ENCODE measurements around the gene DGKH.

DGKH gene

GRCh38 chr13:42228527-42228926 lies 180.1 kb downstream of the DGKH start:
- DNase-seq (ENCODE audit: low read depth, low spot score), result no peak

- DNase-seq (ENCODE audit: low read depth, low spot score), result no peak
Measured at GRCh38 chr13:42229287-42229686, 180.8 kb downstream of the DGKH start.

DNA sequence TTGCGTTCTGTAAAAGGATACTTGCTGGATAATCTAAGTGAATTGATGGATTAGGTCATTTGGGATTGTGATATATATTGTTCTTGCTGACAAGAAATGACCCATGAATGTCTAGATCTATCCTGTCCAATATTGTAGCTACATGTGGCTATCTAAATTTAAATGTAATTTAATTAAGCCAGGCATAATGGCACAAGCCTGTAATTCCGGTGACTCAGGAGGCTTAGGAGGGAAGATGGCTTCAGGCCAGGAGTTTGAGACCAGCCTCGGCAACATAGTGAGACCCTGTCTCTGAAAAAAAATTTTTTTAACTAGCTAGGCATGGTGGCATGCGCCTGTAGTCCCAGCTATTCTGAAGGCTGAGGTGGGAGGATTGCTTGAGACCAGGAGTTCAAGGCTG lies 184.2 kb downstream of the DGKH start:
- DNase-seq (ENCODE audit: low read depth, low spot score), result no peak

DNA sequence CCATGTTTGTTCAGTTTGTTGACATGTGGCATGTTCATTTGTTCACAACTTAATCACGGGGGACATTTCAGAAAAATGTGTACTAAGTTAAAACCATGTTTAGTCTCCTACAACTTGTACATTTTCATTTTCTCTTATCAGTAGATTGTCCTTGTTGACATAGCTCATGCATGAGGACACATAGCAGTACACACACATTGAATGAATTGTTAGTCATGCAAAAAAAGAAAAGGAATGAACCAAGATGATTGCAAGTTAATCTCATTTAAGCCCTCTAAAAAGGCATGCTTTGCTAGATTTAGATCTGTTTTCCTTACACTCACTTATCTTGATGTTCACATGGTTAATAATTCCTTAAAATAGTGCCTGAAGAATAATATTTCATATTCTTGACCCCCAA lies 185.3 kb downstream of the DGKH start:
- no peak for DNase-seq (ENCODE audit: low read depth, low spot score)

DNA sequence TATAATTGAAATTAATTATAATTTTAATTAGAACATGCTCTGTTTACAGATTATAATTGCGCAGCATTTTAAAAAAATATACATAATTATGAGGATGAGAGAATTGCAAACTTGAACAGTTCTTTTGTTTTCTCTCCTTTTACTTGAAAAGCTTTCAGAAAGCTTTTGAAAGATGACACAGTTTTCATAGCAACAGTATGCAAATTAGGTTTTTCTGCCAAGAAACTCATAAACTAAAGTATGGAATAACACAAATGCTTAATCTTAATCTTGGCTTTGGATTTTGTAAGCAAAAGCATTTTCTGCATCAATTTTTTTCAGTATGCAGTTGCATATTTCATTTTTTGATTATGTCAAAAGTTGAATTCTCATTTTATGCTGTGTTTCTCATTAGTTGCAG lies 190.7 kb downstream of the DGKH start:
- no peak for DNase-seq (ENCODE audit: low read depth, low spot score)

DNA sequence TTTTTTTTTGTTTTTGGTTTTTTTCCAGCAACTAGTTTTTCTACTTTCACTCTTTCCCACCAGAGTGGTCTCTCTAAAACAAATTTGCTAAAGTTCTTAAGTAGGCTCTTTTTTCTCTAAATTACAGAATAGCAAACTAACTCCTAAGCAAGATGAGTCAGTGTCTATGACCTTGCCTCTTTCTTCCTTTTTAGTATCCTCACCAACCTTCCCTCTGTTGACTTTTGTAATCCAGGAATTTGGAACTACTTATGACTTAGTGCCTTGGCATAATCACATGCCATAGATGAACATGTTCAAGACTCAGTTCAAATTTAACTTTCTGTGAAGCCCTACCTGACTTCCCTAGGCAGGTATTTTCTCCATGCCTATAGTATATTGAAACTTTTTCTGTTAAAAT lies 191.2 kb downstream of the DGKH start:
- DNase-seq (ENCODE audit: low read depth, low spot score), result no peak

DNA sequence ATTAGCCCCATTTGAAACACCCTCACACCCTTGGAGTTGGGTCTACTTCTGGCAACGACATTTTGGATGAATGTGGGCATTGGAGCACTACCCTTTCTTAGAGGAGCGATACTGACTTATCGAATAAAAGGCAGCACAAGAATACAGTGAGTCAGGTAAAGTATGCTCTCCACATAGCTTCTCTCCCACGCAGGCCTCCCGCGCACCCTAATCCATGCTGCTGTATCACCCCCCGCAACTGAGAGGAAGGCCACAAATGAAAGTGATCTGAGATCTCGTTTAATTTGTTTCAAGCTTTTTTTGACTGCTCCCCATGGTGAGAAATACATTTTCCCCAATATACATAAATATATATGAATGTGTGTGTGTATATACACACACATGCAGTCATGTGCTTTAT lies 198.1 kb downstream of the DGKH start:
- DNase-seq (ENCODE audit: low read depth, low spot score), result no peak

GRCh38 chr13:42247883-42248282 lies 199.4 kb downstream of the DGKH start:
- DNase-seq (ENCODE audit: low read depth, low spot score), result no peak

GRCh38 chr13:42255886-42256285 lies 207.4 kb downstream of the DGKH start:
- DNase-seq (ENCODE audit: low read depth, low spot score), result no peak

DNA sequence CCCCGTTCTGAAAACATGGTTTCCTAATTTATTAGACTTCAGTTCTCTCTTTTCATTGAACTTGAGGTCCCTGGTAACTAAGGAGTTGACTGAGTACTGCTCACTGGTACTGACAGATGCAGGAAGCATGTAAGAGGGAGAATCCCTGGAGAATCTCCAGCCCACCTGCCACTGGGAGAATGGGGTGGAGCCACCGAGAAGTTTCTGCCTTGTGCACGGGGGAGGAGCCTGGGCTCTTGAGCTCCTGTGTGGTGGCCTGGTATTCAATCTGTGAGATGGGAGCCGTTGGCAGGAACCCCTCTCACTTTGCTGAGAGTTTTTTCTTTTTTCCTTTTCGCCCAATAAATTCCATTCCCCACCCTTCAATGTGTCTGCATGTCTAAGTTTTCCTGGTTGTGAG lies 210.3 kb downstream of the DGKH start:
- no peak for DNase-seq (ENCODE audit: low read depth, low spot score)

GRCh38 chr13:42259515-42259914 lies 211.1 kb downstream of the DGKH start:
- DNase-seq (ENCODE audit: low read depth, low spot score), result no peak

- DNase-seq (ENCODE audit: low read depth, low spot score), result no peak
Measured at GRCh38 chr13:42260903-42261654, 212.6 kb downstream of the DGKH start.

DNA sequence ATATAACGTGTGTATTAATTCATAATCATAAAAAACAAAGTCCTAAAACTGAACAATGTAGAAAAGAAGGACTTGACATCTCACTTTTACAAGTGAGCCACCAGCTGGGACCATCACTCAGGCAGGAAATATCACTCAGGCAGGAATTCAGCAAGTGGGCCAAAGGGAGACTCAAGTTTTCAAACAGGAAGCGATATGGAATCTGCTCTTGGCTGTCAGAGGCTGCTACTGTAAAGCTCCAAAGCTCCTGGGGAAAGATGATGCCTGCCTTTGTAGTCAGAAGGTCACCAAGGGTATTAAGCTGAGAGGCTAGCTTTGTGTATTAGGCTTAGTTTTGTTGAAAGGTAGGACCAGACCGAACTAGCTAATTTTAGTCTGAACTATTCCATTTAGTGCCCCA lies 218.0 kb downstream of the DGKH start:
- no peak for DNase-seq (ENCODE audit: low read depth, low spot score)

- DNase-seq (ENCODE audit: low read depth, low spot score), result no peak
Measured at GRCh38 chr13:42270160-42270856, 221.9 kb downstream of the DGKH start.

DNA sequence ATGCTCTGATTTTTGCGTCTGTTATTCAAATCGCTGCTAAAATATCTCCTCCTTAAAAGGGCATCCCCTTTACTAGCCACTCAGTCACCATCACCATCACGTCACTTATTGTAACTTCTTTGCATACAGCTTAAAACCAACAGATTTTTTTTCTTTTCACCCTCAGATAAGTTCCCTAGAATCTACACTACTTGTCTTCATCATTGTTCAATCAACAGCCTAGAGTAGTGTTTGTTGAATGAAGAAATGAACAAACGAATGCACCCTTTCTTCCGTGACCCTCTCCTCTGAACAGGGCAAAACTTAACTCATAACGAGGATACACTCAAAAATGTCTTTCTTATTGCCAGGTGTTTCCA lies 222.4 kb downstream of the DGKH start:
- DNase-seq (ENCODE audit: low read depth, low spot score), result no peak

GRCh38 chr13:42271337-42272114 lies 223.1 kb downstream of the DGKH start:
- DNase-seq (ENCODE audit: low read depth, low spot score), result peak; percentile 83

- peak; percentile 18 for DNase-seq (ENCODE audit: low read depth, low spot score)
Measured at GRCh38 chr13:42272115-42272803, 223.8 kb downstream of the DGKH start, which contains the start of gene AKAP11. AKAP11 (plus strand) TSS chr13:42272152; CDS start chr13:42286349, 14,197 bp downstream.

- no peak for DNase-seq (ENCODE audit: low read depth, low spot score)
Measured at GRCh38 chr13:42272804-42273175, 224.3 kb downstream of the DGKH start.

GRCh38 chr13:42274386-42275097 lies 226.1 kb downstream of the DGKH start:
- no peak for DNase-seq (ENCODE audit: low read depth, low spot score)

DNA sequence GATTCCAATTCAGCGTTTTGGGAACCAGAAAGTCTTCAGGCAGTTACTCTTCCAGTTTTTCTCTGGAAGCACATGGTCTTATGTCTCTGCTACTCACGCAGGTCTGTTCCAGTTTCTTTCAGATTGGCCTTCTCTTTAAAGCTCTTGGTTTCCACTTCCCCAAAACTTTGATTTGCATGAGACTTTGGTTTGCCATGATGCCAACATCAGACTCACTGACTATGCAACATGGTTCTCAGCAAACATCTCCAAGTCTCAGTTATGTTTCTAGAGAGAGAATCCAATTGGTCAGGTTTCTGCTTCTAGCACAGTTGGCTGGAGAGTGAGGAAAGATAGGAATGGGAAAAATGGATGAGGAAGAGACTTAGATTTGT lies 226.6 kb downstream of the DGKH start:
- no peak for DNase-seq (ENCODE audit: low read depth, low spot score)

DNA sequence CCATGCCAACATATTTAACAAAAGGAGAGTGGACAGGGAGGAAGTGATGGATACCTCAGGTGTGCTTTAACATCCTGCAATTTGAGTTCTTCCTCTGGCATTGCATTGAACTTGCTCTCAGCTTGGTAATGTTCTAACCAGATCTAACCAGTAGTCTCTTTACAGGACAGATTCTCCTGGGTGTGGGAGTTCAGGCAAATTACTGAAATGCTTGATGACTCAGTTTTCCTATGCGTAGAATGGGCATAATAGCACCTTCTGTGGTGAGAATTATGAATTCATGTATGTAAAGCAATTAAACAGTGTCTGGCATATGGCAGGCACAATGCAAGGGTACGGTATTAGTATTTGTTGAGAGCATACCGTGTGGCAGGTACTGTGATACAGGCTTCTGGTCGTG lies 227.1 kb downstream of the DGKH start:
- DNase-seq (ENCODE audit: low read depth, low spot score), result peak; percentile 6

Measured in activated CD4-positive, CD25-positive, alpha-beta regulatory T cell treated with anti-CD3 and anti-CD28 coated beads, Interleukin-2, amount 50 U/mL, for 16 hours (primary cell).